ENCODE measurements around the gene TCF21. TPM values are rescaled to one million over a fixed set of nuclear protein-coding genes. Genes with fewer than 3 reads are reported as not detected.

Gene TCF21
- total and polyA plus RNA-seq, 2 of the 4 experiments (the other 2 are of a cell fraction) = 6.6 to 10.0 TPM

DNA sequence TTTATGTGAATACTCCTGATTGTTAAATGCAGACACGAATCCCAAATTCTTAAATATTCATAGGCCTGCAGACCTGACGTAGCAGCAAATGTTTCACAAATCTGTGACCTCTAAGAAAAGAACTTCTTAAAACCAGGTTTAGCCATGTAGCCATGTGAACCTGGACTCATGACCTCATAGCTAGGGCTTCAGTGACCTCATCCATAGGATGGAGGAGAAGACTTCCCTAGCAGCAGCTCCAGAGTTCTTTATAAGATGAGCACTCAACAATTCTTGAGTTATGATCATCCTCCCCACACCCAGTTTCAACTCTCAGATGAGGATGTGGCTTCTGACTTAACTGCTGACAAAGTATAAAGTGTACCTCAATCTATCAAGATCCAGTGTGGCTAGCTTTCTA is 45.8 kb upstream of the TCF21 start:
- no peak overlapping the region for H3K4me2 ChIP-seq (ENCODE audit: low read depth, low read length)
- ATAC-seq (ENCODE audit: low read depth) (no peak), DNase-seq (no peak)
- no peaks in the 10 kb centered on the region for H3K4me1 ChIP-seq (ENCODE audit: control insufficient read depth, insufficient read depth, low read length)
- no peak overlapping the region for H4K91ac ChIP-seq (ENCODE audit: insufficient read depth, low read depth, low read length)
- H3K4ac ChIP-seq (ENCODE audit: low read depth, low read length) = no peak overlapping the region
- no peak overlapping the region for H2BK15ac ChIP-seq (ENCODE audit: low read depth, low read length)
- no peak overlapping the region for H2BK5ac ChIP-seq (ENCODE audit: low read depth, low read length, poor library complexity, severe bottlenecking)
- no peaks in the 10 kb centered on the region for H4K20me1 ChIP-seq (ENCODE audit: insufficient read depth, low read length)
- no peak overlapping the region for H2BK20ac ChIP-seq (ENCODE audit: low read depth, low read length)
- POLR2A ChIA-PET (ENCODE audit: unreplicated experiment) = no interaction called here
- H2AFZ ChIP-seq (replicated peaks; ENCODE audit: low read length, poor library complexity) = no peak overlapping the region
- CTCF ChIA-PET = no interaction called here
- intact Hi-C loops (cut with micrococcal nuclease) (no loop called here), in situ Hi-C loops (cut with MboI; ENCODE audit: low sequenced_read_pairs) (no loop called here), dilution Hi-C loops (cut with HindIII; ENCODE audit: low sequenced_read_pairs, unreplicated experiment) (no loop called here)
- WGBS, 2 experiments (ENCODE audit: extremely low coverage in 2 of 2, insufficient read length in 1 of 2) = no CpG with 5 or more reads among the region's 2 CpGs
- no peak overlapping the region for H3K18ac ChIP-seq (ENCODE audit: low read depth, low read length)
- H3K4me3 ChIP-seq (ENCODE audit: insufficient read depth, low read depth, low read length) = no peak overlapping the region
- no peaks in the 10 kb centered on the region for H3K36me3 ChIP-seq (ENCODE audit: control insufficient read depth, insufficient read depth, low read length)
- H3K56ac ChIP-seq (ENCODE audit: extremely low read depth, insufficient read depth, low read length) = no peak overlapping the region
- no peak overlapping the region for H4K8ac ChIP-seq (ENCODE audit: low read depth in 2 of 2, low read length in 2 of 2)
- no peak overlapping the region for H2AK9ac ChIP-seq (replicated peaks; ENCODE audit: low read depth, low read length, poor library complexity)
- no peaks in the 10 kb centered on the region for H3K79me1 ChIP-seq (ENCODE audit: low read depth in 1 of 2, low read length in 2 of 2)
- BruUV-seq (replicated peaks) = no TSS peak
- no peaks in the 10 kb centered on the region for H3K9me1 ChIP-seq (ENCODE audit: insufficient read depth, low read length)
- no peak overlapping the region for H3K14ac ChIP-seq (replicated peaks; ENCODE audit: low read depth, low read length)
- H3K9me3 ChIP-seq (ENCODE audit: control insufficient read depth, insufficient read depth, low read length) = no peaks in the 10 kb centered on the region
- no peak for TF ChIP-seq CEBPB (IDR thresholded peaks at IDR 0.05; ENCODE audit: low read depth, low read length)
- TF ChIP-seq RAD21 (IDR thresholded peaks at IDR 0.05; ENCODE audit: low read length) = no peak
- TF ChIP-seq MXI1 (IDR thresholded peaks at IDR 0.05; ENCODE audit: borderline replicate concordance, low read depth, low read length) = no peak
- no peak for TF ChIP-seq FOS (IDR thresholded peaks at IDR 0.05; ENCODE audit: low read depth, low read length)
- TF ChIP-seq SMC3 (IDR thresholded peaks at IDR 0.05; ENCODE audit: low read depth, low read length) = no peak
- H4K5ac ChIP-seq (ENCODE audit: low read depth, low read length) = no peak overlapping the region
- H3K27me3 ChIP-seq (ENCODE audit: control insufficient read depth, insufficient read depth, low read length) = no peaks in the 10 kb centered on the region
- H3K27ac ChIP-seq (ENCODE audit: insufficient read depth, low read length) = no peak overlapping the region
- no peak overlapping the region for H2BK120ac ChIP-seq (ENCODE audit: low read depth, low read length)
- H3K23ac ChIP-seq (ENCODE audit: low read depth, low read length) = no peak overlapping the region
- H2AK5ac ChIP-seq (ENCODE audit: low read depth, low read length) = no peak overlapping the region
- H3K9ac ChIP-seq (ENCODE audit: low read depth, low read length) = no peak overlapping the region

Data from IMR-90 (cell line).